Brain microvascular endothelial cell (primary cell): ENCODE results near the gene RNF166.
A peak's percentile ranks its signal among the peaks of the same experiment; 100 is the strongest.

Source experiments
- DNase-seq: peaks from one replicate; pipeline ENCODE4 v3.0.0-alpha.2; 2020
- H3K27ac ChIP-seq: fragments of 250-450 bp; sonication (Bioruptor Pico); 2 replicates; pipeline ENCODE4 v1.5.1; 2020; ENCODE audit warnings: mild to moderate bottlenecking, moderate library complexity
- H3K27me3 ChIP-seq: fragments of 250-450 bp; sonication (Bioruptor Pico); replicated peaks from 2 replicates; pipeline ENCODE4 v1.5.1; 2020; ENCODE audit warnings: mild to moderate bottlenecking
- H3K36me3 ChIP-seq: fragments of 250-450 bp; sonication (Bioruptor Pico); replicated peaks from 2 replicates; pipeline ENCODE4 v1.5.1; 2020; ENCODE audit warnings: mild to moderate bottlenecking
- H3K4me3 ChIP-seq: 2 replicates; pipeline ENCODE4 v1.5.1; 2011; ENCODE audit warnings: low read depth, mild to moderate bottlenecking, control low read depth, low read length, moderate library complexity
- CTCF ChIP-seq: IDR thresholded peaks from 2 replicates; pipeline ENCODE4 v1.5.1; 2011; ENCODE audit warnings: low read depth, mild to moderate bottlenecking, moderate library complexity, low read length, control low read depth, inconsistent platforms; ENCODE audit errors: missing control alignments
- in situ Hi-C: cut with HindIII; loops from 2 replicates; pipeline ENCODE4 v1.10.0; 2017; ENCODE audit warnings: low sequenced_read_pairs, low pct_ligation_motif_present

The RNF166 gene

GRCh38 chr16:88732961-88733294, 26.7 kb upstream of the RNF166 start:
- Histone ChIP-seq H3K27me3 (no peaks in the 10 kb centered on the region), H3K36me3 (peaks cover 62% of the 10 kb centered on the region), H3K4me3 (no peak overlapping the region), H3K27ac (no peak overlapping the region)
- no peak for TF ChIP-seq CTCF
- no peak for DNase-seq
- in situ Hi-C loops = no loop called here

- H3K27ac ChIP-seq = no peak overlapping the region
- H3K36me3 ChIP-seq = peaks cover 61% of the 10 kb centered on the region
Observed at GRCh38 chr16:88732172-88732960, 26.2 kb upstream of the RNF166 start.

GRCh38 chr16:88731699-88732098, 25.5 kb upstream of the RNF166 start:
- DNase-seq = no peak
- Histone ChIP-seq H3K36me3 (peaks cover 66% of the 10 kb centered on the region), H3K27ac (no peak overlapping the region), H3K27me3 (no peaks in the 10 kb centered on the region), H3K4me3 (no peak overlapping the region)
- in situ Hi-C loops = no loop called here
- TF ChIP-seq CTCF = no peak

More at GRCh38 chr16:88732172-88732960, 26.2 kb upstream of the RNF166 start:
- Histone ChIP-seq H3K4me3 (no peak overlapping the region), H3K27me3 (no peaks in the 10 kb centered on the region)
- no peak for DNase-seq
- TF ChIP-seq CTCF = no peak
- in situ Hi-C loops = no loop called here

- H3K27me3 ChIP-seq = no peaks in the 10 kb centered on the region
- in situ Hi-C loops = no loop called here
- H3K27ac ChIP-seq = peak overlapping the region; percentile 11
- H3K4me3 ChIP-seq = no peak overlapping the region
- peak; percentile 59 for DNase-seq
- no peak for TF ChIP-seq CTCF
- H3K36me3 ChIP-seq = peaks cover 70% of the 10 kb centered on the region
Observed at GRCh38 chr16:88730632-88731607, 24.7 kb upstream of the RNF166 start.

GRCh38 chr16:88727871-88728270, 21.7 kb upstream of the RNF166 start:
- Histone ChIP-seq H3K27me3 (no peaks in the 10 kb centered on the region), H3K36me3 (peaks cover 71% of the 10 kb centered on the region), H3K4me3 (no peak overlapping the region), H3K27ac (peak overlapping the region; percentile 22)
- in situ Hi-C loops = no loop called here
- no peak for TF ChIP-seq CTCF
- DNase-seq = peak; percentile 64
